PC-3 (cell line): ENCODE data around the gene PRR23B. TPM values are rescaled to one million over a fixed set of nuclear protein-coding genes. Genes with fewer than 3 reads are reported as not detected.

Experiments
- total RNA-seq: library from RNA; depleted of rRNA; stranded (reverse); fragments of >200 nt; gene quantifications from 2 replicates; pipeline ENCODE4 v1.2.3, GENCODE V29; 2014; rRNA removed

The PRR23B gene
- total RNA-seq, 1 experiment from 2014 or later = not detected

Other genes with a start within 250 kb of the PRR23B start
- 8.3 and 15.7 TPM in 2 replicates for gene PIK3CB, start 186.0 kb downstream of the PRR23B start, total RNA-seq
- not detected in 2 replicates for gene FOXL2, start 73.8 kb downstream of the PRR23B start, total RNA-seq
- 0.17 TPM in 1 of 2 replicates, not detected in the other for gene FOXL2NB, start 73.7 kb downstream of the PRR23B start, total RNA-seq
- gene PRR23A, start 14.7 kb downstream of the PRR23B start, total RNA-seq = not detected in 2 replicates
- not detected in 2 replicates for gene PRR23C, start 24.0 kb upstream of the PRR23B start, total RNA-seq